ENCODE measurements around the gene RBMS1.

- TF ChIP-seq CTCF (IDR thresholded peaks at IDR 0.05) (no peak), EP300 (IDR thresholded peaks at IDR 0.05) (no peak)
These were observed 63.6 kb downstream of the RBMS1 start for GRCh38 chr2:160430001-160430344.

Data from tibial nerve (tissue), 4 donors.